ENCODE data around the gene HLA-E. TPM values are rescaled to one million over a fixed set of nuclear protein-coding genes. Genes with fewer than 3 reads are reported as not detected.
"Not testable (repeated sequence)": the region's sequence is repeated elsewhere in the genome, so short reads cannot be mapped to it uniquely, and the experiment has no call there.

HLA-E gene
- total and polyA plus RNA-seq, 7 donors = 139 to 753 (median 364) TPM

DNA sequence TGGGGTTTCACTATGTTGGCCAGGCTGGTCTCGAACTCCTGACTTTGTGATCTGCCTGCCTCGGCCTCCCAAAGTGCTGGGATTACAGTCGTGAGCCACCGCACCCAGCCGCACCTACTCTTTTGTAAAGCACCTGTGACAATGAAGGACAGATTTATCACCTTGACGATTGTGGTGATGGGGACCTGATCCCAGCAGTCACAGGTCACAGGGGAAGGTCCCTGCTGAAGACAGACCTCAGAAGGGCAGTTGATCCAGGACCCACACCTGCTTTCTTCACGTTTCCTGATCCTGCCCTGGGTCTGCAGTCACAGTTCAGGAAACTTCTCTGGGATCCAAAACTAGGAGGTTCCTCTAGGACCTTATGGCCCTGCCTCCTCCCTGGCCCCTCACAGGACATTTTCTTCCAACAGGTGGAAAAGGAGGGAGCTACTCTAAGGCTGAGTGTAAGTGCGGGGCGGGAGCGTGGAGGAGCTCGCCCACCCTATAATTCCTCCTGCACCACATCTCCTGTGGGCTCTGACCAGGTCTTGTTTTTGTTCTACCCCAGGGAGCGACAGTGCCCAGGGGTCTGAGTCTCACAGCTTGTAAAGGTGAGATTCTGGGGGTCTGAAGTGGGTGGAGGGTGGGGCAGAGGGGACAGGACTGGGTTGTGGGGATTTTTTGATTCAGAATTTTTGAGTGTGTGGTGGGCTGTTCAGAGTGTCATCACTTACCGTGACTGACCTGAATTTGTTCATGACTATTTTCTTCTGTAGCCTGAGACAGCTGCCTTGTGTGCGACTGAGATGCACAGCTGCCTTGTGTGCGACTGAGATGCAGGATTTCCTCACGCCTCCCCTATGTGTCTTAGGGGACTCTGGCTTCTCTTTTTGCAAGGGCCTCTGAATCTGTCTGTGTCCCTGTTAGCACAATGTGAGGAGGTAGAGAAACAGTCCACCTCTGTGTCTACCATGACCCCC is 3.0 kb downstream of the HLA-E start:
- Histone ChIP-seq H3K27ac (peak overlapping the region in 2 of 4 donors; percentile 30 to 98), H3K36me3 (peaks cover 26 to 42% (median 28%) of the 10 kb centered on the region in 4 donors), H3K4me3 (peak overlapping the region in 2 of 4 donors; percentile 78 to 86), H3K27me3 (no peaks in the 10 kb centered on the region), H3K9me3 (no peaks in the 10 kb centered on the region), H3K4me1 (peaks cover 0 to 34% (median 26%) of the 10 kb centered on the region in 4 donors)
- intact Hi-C loops (cut with DNase I) = no loop called here
- TF ChIP-seq POLR2A (IDR thresholded peaks at IDR 0.05) (no peak), POLR2AphosphoS5 (IDR thresholded peaks at IDR 0.05) (no peak), EP300 (IDR thresholded peaks at IDR 0.05) (no peak)
- TF ChIP-seq, protein P1, sequence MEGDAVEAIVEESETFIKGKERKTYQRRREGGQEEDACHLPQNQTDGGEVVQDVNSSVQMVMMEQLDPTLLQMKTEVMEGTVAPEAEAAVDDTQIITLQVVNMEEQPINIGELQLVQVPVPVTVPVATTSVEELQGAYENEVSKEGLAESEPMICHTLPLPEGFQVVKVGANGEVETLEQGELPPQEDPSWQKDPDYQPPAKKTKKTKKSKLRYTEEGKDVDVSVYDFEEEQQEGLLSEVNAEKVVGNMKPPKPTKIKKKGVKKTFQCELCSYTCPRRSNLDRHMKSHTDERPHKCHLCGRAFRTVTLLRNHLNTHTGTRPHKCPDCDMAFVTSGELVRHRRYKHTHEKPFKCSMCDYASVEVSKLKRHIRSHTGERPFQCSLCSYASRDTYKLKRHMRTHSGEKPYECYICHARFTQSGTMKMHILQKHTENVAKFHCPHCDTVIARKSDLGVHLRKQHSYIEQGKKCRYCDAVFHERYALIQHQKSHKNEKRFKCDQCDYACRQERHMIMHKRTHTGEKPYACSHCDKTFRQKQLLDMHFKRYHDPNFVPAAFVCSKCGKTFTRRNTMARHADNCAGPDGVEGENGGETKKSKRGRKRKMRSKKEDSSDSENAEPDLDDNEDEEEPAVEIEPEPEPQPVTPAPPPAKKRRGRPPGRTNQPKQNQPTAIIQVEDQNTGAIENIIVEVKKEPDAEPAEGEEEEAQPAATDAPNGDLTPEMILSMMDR (IDR thresholded peaks at IDR 0.05) = no peak
- WGBS, 2 donors = 69 to 81% methylated on average over 16 of the region's 16 CpGs
- DNase-seq = no peak

DNA sequence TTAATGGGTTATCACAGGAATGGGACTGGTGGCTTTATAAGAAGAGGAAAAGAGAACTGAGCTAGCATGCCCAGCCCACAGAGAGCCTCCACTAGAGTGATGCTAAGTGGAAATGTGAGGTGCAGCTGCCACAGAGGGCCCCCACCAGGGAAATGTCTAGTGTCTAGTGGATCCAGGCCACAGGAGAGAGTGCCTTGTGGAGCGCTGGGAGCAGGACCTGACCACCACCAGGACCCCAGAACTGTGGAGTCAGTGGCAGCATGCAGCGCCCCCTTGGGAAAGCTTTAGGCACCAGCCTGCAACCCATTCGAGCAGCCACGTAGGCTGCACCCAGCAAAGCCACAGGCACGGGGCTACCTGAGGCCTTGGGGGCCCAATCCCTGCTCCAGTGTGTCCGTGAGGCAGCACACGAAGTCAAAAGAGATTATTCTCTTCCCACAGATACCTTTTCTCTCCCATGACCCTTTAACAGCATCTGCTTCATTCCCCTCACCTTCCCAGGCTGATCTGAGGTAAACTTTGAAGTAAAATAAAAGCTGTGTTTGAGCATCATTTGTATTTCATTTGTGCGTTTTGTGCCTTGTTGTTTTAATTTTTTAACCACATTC is 4.4 kb downstream of the HLA-E start:
- no peak overlapping the region for H3K4me3 ChIP-seq
- H3K27ac ChIP-seq = no peak overlapping the region
- 68 to 84% methylated on average over 8 of the region's 8 CpGs for WGBS, 2 donors
- DNase-seq = no peak
- H3K9me3 ChIP-seq = no peaks in the 10 kb centered on the region
- peaks cover 0 to 34% (median 26%) of the 10 kb centered on the region in 4 donors for H3K4me1 ChIP-seq
- no peaks in the 10 kb centered on the region for H3K27me3 ChIP-seq
- intact Hi-C loops (cut with DNase I) = no loop called here
- H3K36me3 ChIP-seq = peaks cover 26 to 42% (median 28%) of the 10 kb centered on the region in 4 donors
- TF ChIP-seq EP300 (IDR thresholded peaks at IDR 0.05) = no peak
- TF ChIP-seq, protein P1 (IDR thresholded peaks at IDR 0.05) = no peak
- TF ChIP-seq POLR2A (IDR thresholded peaks at IDR 0.05) = no peak
- no peak for TF ChIP-seq POLR2AphosphoS5 (IDR thresholded peaks at IDR 0.05)

- intact Hi-C loops (cut with DNase I) = no loop called here
- H3K27ac ChIP-seq = no peak overlapping the region
These were observed 5.1 kb downstream of the HLA-E start for GRCh38 chr6:30494291-30494861.

GRCh38 chr6:30495060-30495459 is 5.8 kb downstream of the HLA-E start:
- H3K36me3 ChIP-seq = peaks cover 26 to 42% (median 28%) of the 10 kb centered on the region in 4 donors
- peaks cover 0 to 32% (median 26%) of the 10 kb centered on the region in 4 donors for H3K4me1 ChIP-seq
- WGBS, 2 donors = 87 to 91% methylated on average over 4 of the region's 4 CpGs
- intact Hi-C loops (cut with DNase I); H3K9me3 ChIP-seq; DNase-seq; H3K4me3 ChIP-seq; H3K27me3 ChIP-seq; H3K27ac ChIP-seq: not testable (repeated sequence)

More at GRCh38 chr6:30494291-30494861, 5.1 kb downstream of the HLA-E start:
- DNase-seq = no peak
- Histone ChIP-seq H3K36me3 (peaks cover 26 to 42% (median 28%) of the 10 kb centered on the region in 4 donors), H3K4me1 (peaks cover 0 to 34% (median 26%) of the 10 kb centered on the region in 4 donors), H3K27me3 (no peaks in the 10 kb centered on the region), H3K9me3 (no peaks in the 10 kb centered on the region), H3K4me3 (no peak overlapping the region)
- WGBS, 2 donors = 68 to 83% methylated on average over 8 of the region's 8 CpGs
- TF ChIP-seq POLR2A (IDR thresholded peaks at IDR 0.05) (no peak), POLR2AphosphoS5 (IDR thresholded peaks at IDR 0.05) (no peak)

GRCh38 chr6:30495993-30496392 is 6.7 kb downstream of the HLA-E start:
- TF ChIP-seq POLR2AphosphoS5 (IDR thresholded peaks at IDR 0.05) (no peak), POLR2A (IDR thresholded peaks at IDR 0.05) (no peak), EP300 (IDR thresholded peaks at IDR 0.05) (no peak)
- TF ChIP-seq, protein P1 (IDR thresholded peaks at IDR 0.05) = no peak
- WGBS, 2 donors = 93 to 96% methylated on average over 4 of the region's 4 CpGs
- intact Hi-C loops (cut with DNase I) = no loop called here
- Histone ChIP-seq H3K36me3 (peaks cover 19 to 34% (median 21%) of the 10 kb centered on the region in 4 donors), H3K27ac (peak overlapping the region in 2 of 4 donors; percentile 20 to 58), H3K4me3 (no peak overlapping the region), H3K4me1 (peaks cover 0 to 23% (median 17%) of the 10 kb centered on the region in 4 donors), H3K27me3 (no peaks in the 10 kb centered on the region), H3K9me3 (no peaks in the 10 kb centered on the region)
- no peak for DNase-seq

GRCh38 chr6:30497261-30497599 is 7.9 kb downstream of the HLA-E start:
- WGBS, 2 donors = 97% methylated on average over 5 of the region's 5 CpGs
- H3K4me3 ChIP-seq; H3K9me3 ChIP-seq; H3K27me3 ChIP-seq; DNase-seq; intact Hi-C loops (cut with DNase I): not testable (repeated sequence)
- peak overlapping the region in 1 of 4 donors; percentile 58 for H3K27ac ChIP-seq
- peaks cover 9 to 21% (median 10%) of the 10 kb centered on the region in 4 donors for H3K36me3 ChIP-seq
- peaks cover 0 to 10% (median 4%) of the 10 kb centered on the region in 4 donors for H3K4me1 ChIP-seq

Measured in sigmoid colon (tissue), 7 donors.